B cell (primary cell): ENCODE measurements around the gene EPHA7. TPM values are rescaled to one million over a fixed set of nuclear protein-coding genes. Genes with fewer than 3 reads are reported as not detected.

Source experiments
- ATAC-seq: fragments of 200-7000 bp; cut with Tn5 transposase; one replicate; pipeline ENCODE4 v1.10.0; 2021; ENCODE audit warnings: low read depth, mild to moderate bottlenecking, moderate number of reproducible peaks, moderate library complexity
- CTCF ChIA-PET: fragments of 350-600 bp; sonication (Branson Sonifier 250); formaldehyde crosslinking; loops from one replicate; lab custom pipeline; 2021; ENCODE audit warnings: antibody characterized with exemption, inconsistent platforms; lab: Charles Lee
- POLR2A ChIA-PET: fragments of 350-600 bp; sonication (Branson Sonifier 250); formaldehyde crosslinking; loops from one replicate; lab custom pipeline; 2021; ENCODE audit warnings: antibody characterized with exemption; lab: Charles Lee
- DNase-seq: peaks from one replicate; pipeline ENCODE4 v3.0.0; 2013
- H2AFZ ChIP-seq: 2 replicates; pipeline ENCODE4 v1.6.1; 2012; ENCODE audit warnings: mild to moderate bottlenecking, low read depth, low read length; ENCODE audit not compliant: insufficient read depth, poor library complexity, severe bottlenecking
- H3K27ac ChIP-seq, 2 donors: 1 replicate in 1 of 2; 2 replicates in 1 of 2; pipeline ENCODE4 v1.5.1; 2012 to 2013; ENCODE audit warnings: low read length in 2 of 2, mild to moderate bottlenecking in 2 of 2, moderate library complexity in 1 of 2
- H3K27me3 ChIP-seq, 4 experiments: fragments of 200-600 bp in 1 of 4; sonication (generic) in 1 of 4; replicated peaks in 1 of 4; 1 replicate in 2 of 4; 2 replicates in 2 of 4; pipeline versions ENCODE4 v1.6.1 to v1.7.0; 2013 to 2016; ENCODE audit warnings: low read length in 3 of 4, mild to moderate bottlenecking in 2 of 4, mixed read lengths in 1 of 4, moderate library complexity in 1 of 4; ENCODE audit not compliant: insufficient read depth in 4 of 4, control insufficient read depth in 3 of 4; ENCODE audit errors: control extremely low read depth in 1 of 4
- H3K36me3 ChIP-seq, 2 experiments: replicated peaks in 1 of 2; 1 replicate in 1 of 2; 2 replicates in 1 of 2; pipeline versions ENCODE4 v1.6.1 to v1.7.1; 2013; ENCODE audit warnings: low read length in 1 of 2; ENCODE audit not compliant: insufficient read depth in 2 of 2, control insufficient read depth in 1 of 2; ENCODE audit errors: control extremely low read depth in 1 of 2, extremely low read depth in 1 of 2
- H3K4me1 ChIP-seq, 2 donors: fragments of 200-600 bp in 1 of 2; sonication (generic) in 1 of 2; 1 replicate in 1 of 2; 2 replicates in 1 of 2; pipeline versions ENCODE4 v1.5.1 to v1.6.1; 2013 to 2017; ENCODE audit warnings: low read length in 2 of 2; ENCODE audit not compliant: control insufficient read depth in 2 of 2, insufficient read depth in 2 of 2
- H3K4me2 ChIP-seq: replicated peaks from 2 replicates; pipeline ENCODE3; 2012; ENCODE audit warnings: mild to moderate bottlenecking, low read depth, low read length; ENCODE audit not compliant: poor library complexity, severe bottlenecking
- H3K4me3 ChIP-seq, 5 experiments: fragments of 200-600 bp in 1 of 5; sonication (generic) in 1 of 5; 1 replicate in 3 of 5; 2 replicates in 2 of 5; pipeline versions ENCODE4 v1.5.1 to v1.7.0; 2011 to 2016; ENCODE audit warnings: low read length in 4 of 5, mild to moderate bottlenecking in 4 of 5, low read depth in 2 of 5, control low read depth in 1 of 5, moderate library complexity in 1 of 5; ENCODE audit not compliant: insufficient read depth in 1 of 5; ENCODE audit errors: control extremely low read depth in 1 of 5, extremely low read depth in 1 of 5
- H3K79me2 ChIP-seq: fragments of 200-600 bp; sonication (generic); one replicate; pipeline ENCODE4 v1.6.0; 2016; ENCODE audit warnings: low read length; ENCODE audit not compliant: control insufficient read depth, insufficient read depth
- H3K9ac ChIP-seq: fragments of 200-600 bp; sonication (generic); 2 replicates; pipeline ENCODE4 v1.6.1; 2017; ENCODE audit warnings: mild to moderate bottlenecking, low read length, moderate library complexity
- H3K9me3 ChIP-seq, 3 donors: one replicate each; pipeline versions ENCODE4 v1.6.1 to v1.7.1; 2013; ENCODE audit warnings: low read length in 2 of 3; ENCODE audit not compliant: control insufficient read depth in 2 of 3, insufficient read depth in 1 of 3; ENCODE audit errors: control extremely low read depth in 1 of 3
- H4K20me1 ChIP-seq: 2 replicates; pipeline ENCODE4 v1.6.0; 2012; ENCODE audit warnings: mild to moderate bottlenecking, low read length; ENCODE audit not compliant: insufficient read depth, control insufficient read depth, poor library complexity, severe bottlenecking
- H3K27ac Mint-ChIP-seq: one replicate; pipeline ENCODE4 v1.8.0; 2021; ENCODE audit warnings: mixed read lengths
- H3K27me3 Mint-ChIP-seq: one replicate; pipeline ENCODE4 v1.8.0; 2021; ENCODE audit warnings: mixed read lengths
- H3K4me1 Mint-ChIP-seq: one replicate; pipeline ENCODE4 v1.8.0; 2021; ENCODE audit warnings: mixed read lengths
- H3K4me3 Mint-ChIP-seq: one replicate; pipeline ENCODE4 v1.8.0; 2021; ENCODE audit warnings: mixed read lengths
- H3K9me3 Mint-ChIP-seq: one replicate; pipeline ENCODE4 v1.8.0; 2022; ENCODE audit warnings: mixed read lengths; ENCODE audit not compliant: insufficient read depth
- EZH2 ChIP-seq: IDR thresholded peaks from 2 replicates; pipeline ENCODE4 v1.6.1; 2012; ENCODE audit warnings: borderline replicate concordance, low read depth, mild to moderate bottlenecking, moderate library complexity, low read length; ENCODE audit not compliant: insufficient read depth, poor library complexity, severe bottlenecking
- WGBS: methylation state at CpG from one replicate; pipeline ENCODE4 v1.1.5; 2013; ENCODE audit warnings: missing lambda C conversion rate; ENCODE audit not compliant: insufficient coverage; 5-methylcytosine and 5-hydroxymethylcytosine counted together
- intact Hi-C: fragments of 100-400 bp; cut with micrococcal nuclease; formaldehyde crosslinking; loops from one replicate; pipeline ENCODE4 v1.10.0; 2022
- polyA plus RNA-seq: library from polyadenylated mRNA; depleted of rRNA; stranded (reverse); fragments of >200 nt; gene quantifications from 2 replicates; pipeline ENCODE4 v1.2.3, GENCODE V29; 2012
- total RNA-seq, 2 donors: library from RNA; stranded (reverse); fragments of 120-200 nt in 1 of 2; gene quantifications; 1 replicate in 1 of 2; 2 replicates in 1 of 2; pipeline versions ENCODE4 v1.2.3 to v1.2.4, GENCODE V29; 2013 to 2022
- TF ChIP-seq, protein P1 (sequence below): fragments of 200-600 bp; IDR thresholded peaks from one replicate; pipeline ENCODE4 v1.8.0; 2022; ENCODE audit warnings: antibody characterized with exemption, mild to moderate bottlenecking

EPHA7 gene
- total and polyA plus RNA-seq, 2 donors (not counting 1 experiment from before 2014, with no cell fraction given) = not detected

DNA sequence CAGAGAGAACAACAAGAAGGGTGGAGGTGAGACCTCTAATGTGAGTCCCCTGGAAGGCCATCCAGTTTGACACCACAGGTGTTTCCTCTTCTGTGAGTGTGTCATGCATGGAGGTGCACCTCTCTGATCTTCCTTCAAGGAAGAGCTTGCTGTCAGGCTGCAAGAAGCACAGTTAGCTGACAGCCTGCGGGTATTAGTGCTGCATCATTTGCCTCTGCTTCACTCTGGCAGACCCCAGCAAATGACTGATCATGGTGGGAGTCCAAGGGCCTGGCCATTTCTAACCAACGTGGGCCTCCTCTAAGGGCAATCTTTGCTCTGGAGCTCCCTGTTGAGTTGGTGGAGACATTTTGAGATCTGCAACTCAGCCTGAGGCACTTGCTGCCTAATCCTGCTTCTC is 206.3 kb downstream of the EPHA7 start:
- Histone ChIP-seq H3K4me2 (no peak overlapping the region), H3K36me3 (no peaks in the 10 kb centered on the region), H3K79me2 (no peaks in the 10 kb centered on the region), H4K20me1 (no peaks in the 10 kb centered on the region), H3K27me3 (no peaks in the 10 kb centered on the region), H3K9me3 (no peaks in the 10 kb centered on the region), H3K27ac (no peak overlapping the region), H2AFZ (no peak overlapping the region), H3K9ac (no peak overlapping the region), H3K4me1 (no peaks in the 10 kb centered on the region), H3K4me3 (no peak overlapping the region)
- Mint-ChIP-seq H3K4me1 (no peaks in the 10 kb centered on the region), H3K27me3 (no peaks in the 10 kb centered on the region), H3K27ac (no peak overlapping the region), H3K4me3 (no peak overlapping the region), H3K9me3 (peaks cover 10% of the 10 kb centered on the region)
- TF ChIP-seq, protein P1, sequence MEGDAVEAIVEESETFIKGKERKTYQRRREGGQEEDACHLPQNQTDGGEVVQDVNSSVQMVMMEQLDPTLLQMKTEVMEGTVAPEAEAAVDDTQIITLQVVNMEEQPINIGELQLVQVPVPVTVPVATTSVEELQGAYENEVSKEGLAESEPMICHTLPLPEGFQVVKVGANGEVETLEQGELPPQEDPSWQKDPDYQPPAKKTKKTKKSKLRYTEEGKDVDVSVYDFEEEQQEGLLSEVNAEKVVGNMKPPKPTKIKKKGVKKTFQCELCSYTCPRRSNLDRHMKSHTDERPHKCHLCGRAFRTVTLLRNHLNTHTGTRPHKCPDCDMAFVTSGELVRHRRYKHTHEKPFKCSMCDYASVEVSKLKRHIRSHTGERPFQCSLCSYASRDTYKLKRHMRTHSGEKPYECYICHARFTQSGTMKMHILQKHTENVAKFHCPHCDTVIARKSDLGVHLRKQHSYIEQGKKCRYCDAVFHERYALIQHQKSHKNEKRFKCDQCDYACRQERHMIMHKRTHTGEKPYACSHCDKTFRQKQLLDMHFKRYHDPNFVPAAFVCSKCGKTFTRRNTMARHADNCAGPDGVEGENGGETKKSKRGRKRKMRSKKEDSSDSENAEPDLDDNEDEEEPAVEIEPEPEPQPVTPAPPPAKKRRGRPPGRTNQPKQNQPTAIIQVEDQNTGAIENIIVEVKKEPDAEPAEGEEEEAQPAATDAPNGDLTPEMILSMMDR = no peak
- TF ChIP-seq EZH2 = no peak
- 55% methylated on average over 2 of the region's 2 CpGs for WGBS
- intact Hi-C loops = no loop called here
- ChIA-PET POLR2A (no interaction called here), CTCF (no interaction called here)
- DNase-seq (no peak), ATAC-seq (no peak)

DNA sequence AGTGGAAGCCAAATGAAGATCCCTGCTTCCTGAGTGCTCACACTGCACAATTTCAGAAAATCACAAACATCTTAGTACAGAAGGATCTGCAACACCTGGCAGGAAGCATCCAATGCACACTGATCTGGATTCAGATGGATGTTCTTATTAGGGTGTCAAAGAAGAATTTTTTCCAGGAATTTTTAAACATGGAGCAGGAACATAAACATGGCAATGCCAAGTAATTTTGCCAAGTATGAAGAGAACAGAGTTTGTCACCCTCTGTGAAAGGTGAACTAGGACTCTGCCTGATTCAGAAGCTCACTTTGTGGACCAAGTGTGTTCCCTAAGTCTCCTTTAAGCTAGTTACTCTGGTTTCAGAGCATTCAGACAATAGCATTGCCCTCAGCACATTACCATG is 208.5 kb downstream of the EPHA7 start:
- Histone ChIP-seq H3K9ac (no peak overlapping the region), H3K4me2 (no peak overlapping the region), H3K9me3 (no peaks in the 10 kb centered on the region), H3K27me3 (no peaks in the 10 kb centered on the region), H3K27ac (no peak overlapping the region), H3K4me3 (no peak overlapping the region), H3K36me3 (no peaks in the 10 kb centered on the region), H2AFZ (no peak overlapping the region), H4K20me1 (no peaks in the 10 kb centered on the region), H3K79me2 (no peaks in the 10 kb centered on the region), H3K4me1 (no peaks in the 10 kb centered on the region)
- ATAC-seq (no peak), DNase-seq (no peak)
- Mint-ChIP-seq H3K27ac (no peak overlapping the region), H3K27me3 (no peaks in the 10 kb centered on the region), H3K9me3 (peaks cover 5% of the 10 kb centered on the region), H3K4me3 (no peak overlapping the region), H3K4me1 (no peaks in the 10 kb centered on the region)
- ChIA-PET CTCF (no interaction called here), POLR2A (no interaction called here)
- intact Hi-C loops = no loop called here
- TF ChIP-seq EZH2 = no peak
- TF ChIP-seq, protein P1 = no peak
